ENCODE measurements around the gene GRM1.

DNA sequence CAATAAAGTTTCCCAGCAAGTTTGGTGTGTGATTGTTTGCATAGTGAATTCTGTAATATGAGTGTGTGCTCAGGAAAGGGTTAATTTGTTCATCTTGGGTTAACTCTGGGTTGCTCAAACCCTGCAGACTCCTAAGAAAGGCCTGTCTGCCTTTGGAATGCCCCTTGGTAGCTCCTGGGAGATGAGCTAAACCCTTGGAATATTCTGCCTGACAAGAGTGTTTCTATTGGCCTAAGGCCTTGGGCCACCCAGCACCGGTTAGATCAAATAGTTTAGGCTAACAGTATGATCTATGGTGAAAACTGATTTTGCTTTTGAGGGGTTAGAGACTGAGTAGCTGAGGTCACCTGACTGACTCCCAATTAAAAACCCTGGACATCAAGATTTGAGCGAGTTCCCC is 248.3 kb downstream of the GRM1 start:
- TF ChIP-seq, protein P1, sequence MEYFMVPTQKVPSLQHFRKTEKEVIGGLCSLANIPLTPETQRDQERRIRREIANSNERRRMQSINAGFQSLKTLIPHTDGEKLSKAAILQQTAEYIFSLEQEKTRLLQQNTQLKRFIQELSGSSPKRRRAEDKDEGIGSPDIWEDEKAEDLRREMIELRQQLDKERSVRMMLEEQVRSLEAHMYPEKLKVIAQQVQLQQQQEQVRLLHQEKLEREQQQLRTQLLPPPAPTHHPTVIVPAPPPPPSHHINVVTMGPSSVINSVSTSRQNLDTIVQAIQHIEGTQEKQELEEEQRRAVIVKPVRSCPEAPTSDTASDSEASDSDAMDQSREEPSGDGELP (CRISPR knock-in tag; IDR thresholded peaks at IDR 0.05; ENCODE audit: borderline replicate concordance) = no peak
- TF ChIP-seq NCOR1 (IDR thresholded peaks at IDR 0.05) (no peak), JUND (IDR thresholded peaks at IDR 0.05; ENCODE audit: borderline replicate concordance, low read depth, low read length) (no peak), JUND (tag; IDR thresholded peaks at IDR 0.05; ENCODE audit: borderline replicate concordance, low read depth, low read length) (no peak), CREBBP (IDR thresholded peaks at IDR 0.05; ENCODE audit: low read depth, low read length) (no peak), FOXP1 (CRISPR knock-in tag; IDR thresholded peaks at IDR 0.05) (no peak), POLR2A (conservative IDR thresholded peaks at IDR 0.05) (no peak), POLR2AphosphoS5 (IDR thresholded peaks at IDR 0.05; ENCODE audit: control insufficient read depth, insufficient read depth, low read depth, low read length) (no peak), TEAD4 (IDR thresholded peaks at IDR 0.05; ENCODE audit: low read length) (no peak), TEAD4 (CRISPR knock-in tag; IDR thresholded peaks at IDR 0.05; ENCODE audit: borderline replicate concordance) (no peak), MXI1 (IDR thresholded peaks at IDR 0.05; ENCODE audit: low read depth, low read length) (no peak)
- TF ChIP-seq, protein P2, sequence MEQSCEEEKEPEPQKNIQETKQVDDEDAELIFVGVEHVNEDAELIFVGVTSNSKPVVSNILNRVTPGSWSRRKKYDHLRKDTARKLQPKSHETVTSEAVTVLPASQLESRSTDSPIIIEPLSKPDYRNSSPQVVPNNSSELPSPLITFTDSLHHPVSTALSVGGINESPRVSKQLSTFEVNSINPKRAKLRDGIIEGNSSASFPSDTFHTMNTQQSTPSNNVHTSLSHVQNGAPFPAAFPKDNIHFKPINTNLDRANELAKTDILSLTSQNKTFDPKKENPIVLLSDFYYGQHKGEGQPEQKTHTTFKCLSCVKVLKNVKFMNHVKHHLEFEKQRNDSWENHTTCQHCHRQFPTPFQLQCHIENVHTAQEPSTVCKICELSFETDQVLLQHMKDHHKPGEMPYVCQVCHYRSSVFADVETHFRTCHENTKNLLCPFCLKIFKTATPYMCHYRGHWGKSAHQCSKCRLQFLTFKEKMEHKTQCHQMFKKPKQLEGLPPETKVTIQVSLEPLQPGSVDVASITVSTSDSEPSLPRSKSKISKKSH (CRISPR knock-in tag; IDR thresholded peaks at IDR 0.05) = no peak
- TF ChIP-seq, protein P3, sequence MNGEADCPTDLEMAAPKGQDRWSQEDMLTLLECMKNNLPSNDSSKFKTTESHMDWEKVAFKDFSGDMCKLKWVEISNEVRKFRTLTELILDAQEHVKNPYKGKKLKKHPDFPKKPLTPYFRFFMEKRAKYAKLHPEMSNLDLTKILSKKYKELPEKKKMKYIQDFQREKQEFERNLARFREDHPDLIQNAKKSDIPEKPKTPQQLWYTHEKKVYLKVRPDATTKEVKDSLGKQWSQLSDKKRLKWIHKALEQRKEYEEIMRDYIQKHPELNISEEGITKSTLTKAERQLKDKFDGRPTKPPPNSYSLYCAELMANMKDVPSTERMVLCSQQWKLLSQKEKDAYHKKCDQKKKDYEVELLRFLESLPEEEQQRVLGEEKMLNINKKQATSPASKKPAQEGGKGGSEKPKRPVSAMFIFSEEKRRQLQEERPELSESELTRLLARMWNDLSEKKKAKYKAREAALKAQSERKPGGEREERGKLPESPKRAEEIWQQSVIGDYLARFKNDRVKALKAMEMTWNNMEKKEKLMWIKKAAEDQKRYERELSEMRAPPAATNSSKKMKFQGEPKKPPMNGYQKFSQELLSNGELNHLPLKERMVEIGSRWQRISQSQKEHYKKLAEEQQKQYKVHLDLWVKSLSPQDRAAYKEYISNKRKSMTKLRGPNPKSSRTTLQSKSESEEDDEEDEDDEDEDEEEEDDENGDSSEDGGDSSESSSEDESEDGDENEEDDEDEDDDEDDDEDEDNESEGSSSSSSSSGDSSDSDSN (IDR thresholded peaks at IDR 0.05; ENCODE audit: borderline replicate concordance in 1 of 2, low read depth in 2 of 2, low read length in 2 of 2) = no peak
- TF ChIP-seq, protein P4, sequence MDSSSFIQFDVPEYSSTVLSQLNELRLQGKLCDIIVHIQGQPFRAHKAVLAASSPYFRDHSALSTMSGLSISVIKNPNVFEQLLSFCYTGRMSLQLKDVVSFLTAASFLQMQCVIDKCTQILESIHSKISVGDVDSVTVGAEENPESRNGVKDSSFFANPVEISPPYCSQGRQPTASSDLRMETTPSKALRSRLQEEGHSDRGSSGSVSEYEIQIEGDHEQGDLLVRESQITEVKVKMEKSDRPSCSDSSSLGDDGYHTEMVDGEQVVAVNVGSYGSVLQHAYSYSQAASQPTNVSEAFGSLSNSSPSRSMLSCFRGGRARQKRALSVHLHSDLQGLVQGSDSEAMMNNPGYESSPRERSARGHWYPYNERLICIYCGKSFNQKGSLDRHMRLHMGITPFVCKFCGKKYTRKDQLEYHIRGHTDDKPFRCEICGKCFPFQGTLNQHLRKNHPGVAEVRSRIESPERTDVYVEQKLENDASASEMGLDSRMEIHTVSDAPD (CRISPR knock-in tag; IDR thresholded peaks at IDR 0.05) = no peak
- TF ChIP-seq, protein P5, sequence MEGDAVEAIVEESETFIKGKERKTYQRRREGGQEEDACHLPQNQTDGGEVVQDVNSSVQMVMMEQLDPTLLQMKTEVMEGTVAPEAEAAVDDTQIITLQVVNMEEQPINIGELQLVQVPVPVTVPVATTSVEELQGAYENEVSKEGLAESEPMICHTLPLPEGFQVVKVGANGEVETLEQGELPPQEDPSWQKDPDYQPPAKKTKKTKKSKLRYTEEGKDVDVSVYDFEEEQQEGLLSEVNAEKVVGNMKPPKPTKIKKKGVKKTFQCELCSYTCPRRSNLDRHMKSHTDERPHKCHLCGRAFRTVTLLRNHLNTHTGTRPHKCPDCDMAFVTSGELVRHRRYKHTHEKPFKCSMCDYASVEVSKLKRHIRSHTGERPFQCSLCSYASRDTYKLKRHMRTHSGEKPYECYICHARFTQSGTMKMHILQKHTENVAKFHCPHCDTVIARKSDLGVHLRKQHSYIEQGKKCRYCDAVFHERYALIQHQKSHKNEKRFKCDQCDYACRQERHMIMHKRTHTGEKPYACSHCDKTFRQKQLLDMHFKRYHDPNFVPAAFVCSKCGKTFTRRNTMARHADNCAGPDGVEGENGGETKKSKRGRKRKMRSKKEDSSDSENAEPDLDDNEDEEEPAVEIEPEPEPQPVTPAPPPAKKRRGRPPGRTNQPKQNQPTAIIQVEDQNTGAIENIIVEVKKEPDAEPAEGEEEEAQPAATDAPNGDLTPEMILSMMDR (IDR thresholded peaks at IDR 0.05 in 2 of 3, conservative IDR thresholded peaks at IDR 0.05 in 1 of 3; ENCODE audit: insufficient read depth in 2 of 3, low read depth in 1 of 3, low read length in 3 of 3) = no peak
- TF ChIP-seq, protein P6, sequence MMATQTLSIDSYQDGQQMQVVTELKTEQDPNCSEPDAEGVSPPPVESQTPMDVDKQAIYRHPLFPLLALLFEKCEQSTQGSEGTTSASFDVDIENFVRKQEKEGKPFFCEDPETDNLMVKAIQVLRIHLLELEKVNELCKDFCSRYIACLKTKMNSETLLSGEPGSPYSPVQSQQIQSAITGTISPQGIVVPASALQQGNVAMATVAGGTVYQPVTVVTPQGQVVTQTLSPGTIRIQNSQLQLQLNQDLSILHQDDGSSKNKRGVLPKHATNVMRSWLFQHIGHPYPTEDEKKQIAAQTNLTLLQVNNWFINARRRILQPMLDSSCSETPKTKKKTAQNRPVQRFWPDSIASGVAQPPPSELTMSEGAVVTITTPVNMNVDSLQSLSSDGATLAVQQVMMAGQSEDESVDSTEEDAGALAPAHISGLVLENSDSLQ (IDR thresholded peaks at IDR 0.05) = no peak
